Spleen (tissue), 7 donors: Measurements from ENCODE around the gene TMEM53.

ENCODE experiments used
- CTCF ChIP-seq, 11 experiments: fragments of 200-600 bp in 7 of 11; fragments of 450-650 bp in 4 of 11; sonication (generic) in 4 of 11; IDR thresholded peaks in 8 of 11; conservative IDR thresholded peaks in 3 of 11; 1 replicate in 7 of 11; 2 replicates in 4 of 11; pipeline versions ENCODE4 v1.4.0 to v1.8.0; 2016 to 2021; ENCODE audit warnings: antibody characterized with exemption in 11 of 11, inconsistent platforms in 4 of 11, mild to moderate bottlenecking in 1 of 11
- POLR2A ChIP-seq, 3 donors: fragments of 450-650 bp; IDR thresholded peaks; one replicate each; pipeline ENCODE4 v1.5.1; 2017; ENCODE audit warnings: antibody characterized with exemption in 3 of 3, mild to moderate bottlenecking in 1 of 3
- POLR2AphosphoS5 ChIP-seq, 3 donors: sonication (generic); formaldehyde crosslinking; IDR thresholded peaks; one replicate each; pipeline ENCODE4 v1.5.1; 2017; ENCODE audit warnings: antibody characterized with exemption in 3 of 3
- donor health status: DM: no; HTN: no; CAD: no; lungs with moderate emphysema.
- donor health status: DM: no; HTN: no; CAD: no.
- donor health status: DM: no; HTN: no; CAD: no.

GRCh38 chr1:44701141-44701573 is 26.9 kb upstream of the TMEM53 start:
- TF ChIP-seq CTCF (IDR thresholded peaks at IDR 0.05 in 8 of 11, conservative IDR thresholded peaks at IDR 0.05 in 3 of 11) (no peak), POLR2AphosphoS5 (IDR thresholded peaks at IDR 0.05) (no peak), POLR2A (IDR thresholded peaks at IDR 0.05) (no peak)
